ENCODE results near the gene NOP14. TPM values are rescaled to one million over a fixed set of nuclear protein-coding genes. Genes with fewer than 3 reads are reported as not detected.

NOP14 gene
- total and polyA plus RNA-seq, 2 donors (not counting 1 experiment from before 2014, with no cell fraction given): 9.1 to 30.4 TPM

GRCh38 chr4:2963966-2964471, 813 bp upstream of the NOP14 start:
- no peak for DNase-seq
- Histone ChIP-seq H3K9ac (ENCODE audit: low read length) (peak overlapping the region; percentile 85), H3K9me3 (ENCODE audit: control extremely low read depth in 1 of 3, control insufficient read depth in 2 of 3, insufficient read depth in 1 of 3, low read length in 2 of 3) (no peaks in the 10 kb centered on the region), H3K4me1 (ENCODE audit: control insufficient read depth in 2 of 2, insufficient read depth in 2 of 2, low read length in 2 of 2) (peaks cover 20 to 25% of the 10 kb centered on the region in 2 donors), H3K79me2 (ENCODE audit: control insufficient read depth, insufficient read depth, low read length) (peaks cover 32% of the 10 kb centered on the region), H3K4me2 (replicated peaks; ENCODE audit: low read depth, low read length, poor library complexity, severe bottlenecking) (peak overlapping the region; percentile 96), H4K20me1 (ENCODE audit: control insufficient read depth, insufficient read depth, low read length, poor library complexity, severe bottlenecking) (peaks cover 30% of the 10 kb centered on the region), H3K27me3 (replicated peaks in 1 of 4; ENCODE audit: control extremely low read depth in 1 of 4, control insufficient read depth in 3 of 4, insufficient read depth in 4 of 4, low read length in 3 of 4) (no peaks in the 10 kb centered on the region), H3K4me3 (ENCODE audit: control extremely low read depth in 1 of 5, extremely low read depth in 1 of 5, insufficient read depth in 1 of 5, low read depth in 2 of 5, low read length in 4 of 5) (peak overlapping the region; percentile 25 to 86 (median 74)), H2AFZ (ENCODE audit: insufficient read depth, low read depth, low read length, poor library complexity, severe bottlenecking) (peak overlapping the region; percentile 97), H3K36me3 (replicated peaks in 1 of 2; ENCODE audit: control extremely low read depth in 1 of 2, control insufficient read depth in 1 of 2, extremely low read depth in 1 of 2, insufficient read depth in 2 of 2, low read length in 1 of 2) (peaks cover 0 to 4% of the 10 kb centered on the region in 2 experiments), H3K27ac (ENCODE audit: low read length in 2 of 2) (peak overlapping the region in 1 of 2 donors; percentile 56)
- H3K4me1 Mint-ChIP-seq: peaks cover 22% of the 10 kb centered on the region
- WGBS (ENCODE audit: insufficient coverage): under 1% methylated on average over 38 of the region's 38 CpGs
- no peaks in the 10 kb centered on the region for H3K9me3 Mint-ChIP-seq (ENCODE audit: insufficient read depth)
- H3K4me3 Mint-ChIP-seq: peak overlapping the region; percentile 96
- ChIA-PET POLR2A (interaction anchor here (0.7 to 1.7 kb wide), 6 partner anchors 28 to 208 kb away, joined by 3 to 6 read pairs (median 4); no protein-coding TSS in a partner anchor), CTCF (interaction anchor here (0.9 to 3.7 kb wide), 7 partner anchors 10 to 744 kb away, joined by 3 to 30 read pairs (median 5); partner anchors contain the start of genes CFAP99, TNIP2 and ZFYVE28)
- TF ChIP-seq, protein P1, sequence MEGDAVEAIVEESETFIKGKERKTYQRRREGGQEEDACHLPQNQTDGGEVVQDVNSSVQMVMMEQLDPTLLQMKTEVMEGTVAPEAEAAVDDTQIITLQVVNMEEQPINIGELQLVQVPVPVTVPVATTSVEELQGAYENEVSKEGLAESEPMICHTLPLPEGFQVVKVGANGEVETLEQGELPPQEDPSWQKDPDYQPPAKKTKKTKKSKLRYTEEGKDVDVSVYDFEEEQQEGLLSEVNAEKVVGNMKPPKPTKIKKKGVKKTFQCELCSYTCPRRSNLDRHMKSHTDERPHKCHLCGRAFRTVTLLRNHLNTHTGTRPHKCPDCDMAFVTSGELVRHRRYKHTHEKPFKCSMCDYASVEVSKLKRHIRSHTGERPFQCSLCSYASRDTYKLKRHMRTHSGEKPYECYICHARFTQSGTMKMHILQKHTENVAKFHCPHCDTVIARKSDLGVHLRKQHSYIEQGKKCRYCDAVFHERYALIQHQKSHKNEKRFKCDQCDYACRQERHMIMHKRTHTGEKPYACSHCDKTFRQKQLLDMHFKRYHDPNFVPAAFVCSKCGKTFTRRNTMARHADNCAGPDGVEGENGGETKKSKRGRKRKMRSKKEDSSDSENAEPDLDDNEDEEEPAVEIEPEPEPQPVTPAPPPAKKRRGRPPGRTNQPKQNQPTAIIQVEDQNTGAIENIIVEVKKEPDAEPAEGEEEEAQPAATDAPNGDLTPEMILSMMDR (IDR thresholded peaks at IDR 0.05): no peak
- no peak for TF ChIP-seq EZH2 (IDR thresholded peaks at IDR 0.05; ENCODE audit: borderline replicate concordance, insufficient read depth, low read depth, low read length, poor library complexity, severe bottlenecking)
- no peaks in the 10 kb centered on the region for H3K27me3 Mint-ChIP-seq
- H3K27ac Mint-ChIP-seq: peak overlapping the region; percentile 78
- no peak for ATAC-seq (ENCODE audit: low read depth)
- intact Hi-C loops (cut with micrococcal nuclease): loop anchor here (1.0 to 5.0 kb wide), 11 partner anchors 30 to 1107 kb away; partner anchors contain the start of genes CFAP99, HAUS3, HTT and HTT-AS
